HG03575 (cell line): ENCODE data around the gene SUPT3H.
A peak's percentile ranks its signal among the peaks of the same experiment; 100 is the strongest.
"Not testable (repeated sequence)": the region's sequence is repeated elsewhere in the genome, so short reads cannot be mapped to it uniquely, and the experiment has no call there.

ENCODE experiments used
- ATAC-seq: cut with Tn5 transposase; IDR thresholded peaks from one replicate; pipeline ENCODE4 v1.9.1; 2021; ENCODE audit not compliant: unreplicated experiment, insufficient number of reproducible peaks, low FRiP score; ENCODE audit errors: extremely low read depth

The SUPT3H gene

DNA sequence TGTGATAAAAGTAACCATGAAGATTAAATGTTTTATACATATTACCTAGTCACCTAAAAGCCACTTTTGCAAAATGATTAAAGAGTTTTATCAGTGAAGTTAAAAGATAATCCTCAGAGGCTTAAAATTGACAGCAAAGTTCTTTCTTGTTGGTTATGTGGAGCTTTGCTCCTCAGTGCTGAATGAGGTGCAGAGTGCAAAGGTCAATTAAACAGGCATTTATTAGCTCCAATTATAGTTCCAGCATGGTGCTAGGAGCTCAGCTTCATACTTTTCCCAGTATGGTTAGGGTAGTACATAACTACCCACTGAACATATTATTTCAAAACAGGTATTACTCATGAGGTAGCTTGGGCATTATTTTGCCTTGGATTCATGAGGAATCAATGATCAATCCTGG lies 463.6 kb downstream of the SUPT3H start:
- ATAC-seq: no peak

DNA sequence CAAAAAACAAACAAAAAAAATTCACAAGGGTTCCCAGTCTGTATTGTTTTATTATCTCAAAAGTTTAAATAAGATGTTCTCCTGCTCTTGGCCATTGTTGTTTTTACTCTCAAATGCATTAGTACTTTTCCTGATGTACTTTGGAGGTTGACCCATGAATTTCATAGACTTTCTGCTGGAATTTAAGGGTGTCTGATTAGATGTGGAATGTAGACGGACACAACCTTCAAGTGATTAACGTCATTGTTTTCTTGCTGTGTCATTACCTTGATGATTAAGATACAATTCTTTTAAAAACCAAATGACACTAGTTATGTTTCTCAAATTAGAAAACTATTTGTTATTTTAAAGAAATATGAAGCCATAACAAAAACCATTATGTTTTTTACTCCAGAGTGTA lies 471.0 kb downstream of the SUPT3H start:
- ATAC-seq: no peak

DNA sequence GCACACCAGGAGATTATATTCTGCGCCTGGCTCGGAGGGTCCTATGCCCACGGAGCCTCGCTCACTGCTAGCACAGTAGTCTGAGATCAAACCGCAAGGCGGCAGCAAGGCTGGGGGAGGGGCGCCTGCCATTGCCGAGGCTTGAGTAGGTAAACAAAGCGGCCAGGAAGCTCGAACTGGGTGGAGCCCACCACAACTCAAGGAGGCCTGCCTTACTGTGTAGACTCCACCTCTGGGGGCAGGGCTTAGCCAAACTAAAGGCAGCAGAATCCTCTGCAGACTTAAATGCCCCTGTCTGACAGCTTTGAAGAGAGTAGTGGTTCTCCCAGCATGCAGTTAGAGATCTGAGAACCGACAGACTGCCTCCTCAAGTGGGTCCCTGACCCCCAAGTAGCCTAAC lies 477.4 kb downstream of the SUPT3H start:
- ATAC-seq: not testable (repeated sequence)

DNA sequence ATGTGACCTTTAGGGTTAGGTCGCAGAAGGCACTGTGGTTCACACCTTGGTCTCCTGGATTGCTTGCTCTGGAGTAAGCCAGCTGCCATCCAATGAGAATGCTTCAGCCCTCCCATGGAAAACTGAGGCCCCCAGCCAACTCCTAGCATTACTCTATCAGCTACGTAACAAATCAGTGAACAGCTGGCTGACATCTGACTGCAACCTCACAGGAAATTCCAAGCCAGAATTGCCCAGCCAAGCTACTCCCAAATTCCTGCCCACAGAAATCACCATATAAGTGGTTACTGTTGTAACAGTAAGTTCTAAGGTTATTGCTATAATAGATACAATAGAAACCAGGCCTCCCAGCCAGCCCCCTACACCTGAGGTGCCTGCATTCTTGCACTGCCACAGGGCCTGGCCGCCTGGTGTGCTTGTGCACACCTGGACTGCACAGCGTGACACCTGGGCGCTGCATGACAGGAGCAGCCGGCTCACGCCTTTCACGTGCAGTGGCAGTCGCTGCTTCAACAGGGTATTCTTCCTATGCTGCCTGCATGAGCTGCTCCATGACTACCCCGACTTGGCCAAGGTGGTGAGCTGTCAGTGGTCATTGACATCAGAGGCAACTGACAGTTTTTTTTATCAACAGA lies 479.3 kb downstream of the SUPT3H start:
- no peak for ATAC-seq

DNA sequence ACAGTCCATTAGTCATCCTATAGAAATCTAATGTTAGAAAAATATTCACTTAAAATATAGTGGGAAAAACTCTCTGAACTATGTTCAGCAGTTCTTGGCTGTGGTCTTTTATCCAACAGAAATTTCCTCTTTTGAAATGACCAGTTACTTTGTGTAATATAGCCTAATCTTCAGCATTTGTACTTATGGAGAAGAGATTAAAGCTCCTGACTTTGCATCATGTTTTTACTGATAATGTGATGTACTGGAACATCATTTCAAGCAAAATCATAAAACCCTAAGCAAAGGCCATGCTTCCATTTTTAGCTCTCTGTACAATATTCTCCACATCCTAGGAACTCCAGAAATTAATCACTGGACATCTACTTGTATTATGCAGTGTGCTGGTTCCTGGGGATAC lies 480.4 kb downstream of the SUPT3H start:
- ATAC-seq: no peak

DNA sequence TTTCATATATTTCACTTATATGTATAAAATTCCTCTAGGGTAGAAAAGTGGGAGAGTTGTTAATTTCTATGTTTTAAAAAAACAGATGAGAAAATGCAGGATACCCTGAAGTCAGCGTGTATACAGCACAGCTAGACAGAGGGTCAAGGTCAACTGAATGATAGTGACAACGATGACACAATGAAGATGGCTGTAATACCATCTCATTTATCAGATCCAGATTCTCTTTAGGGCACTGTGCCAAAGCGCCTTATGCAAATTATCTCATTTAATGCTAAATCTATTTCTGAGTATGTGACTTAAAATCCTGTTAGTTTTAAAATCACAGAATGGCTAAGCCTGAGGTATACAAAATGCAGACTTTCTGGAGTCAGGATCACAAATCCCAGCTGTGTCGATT lies 481.0 kb downstream of the SUPT3H start:
- no peak for ATAC-seq

DNA sequence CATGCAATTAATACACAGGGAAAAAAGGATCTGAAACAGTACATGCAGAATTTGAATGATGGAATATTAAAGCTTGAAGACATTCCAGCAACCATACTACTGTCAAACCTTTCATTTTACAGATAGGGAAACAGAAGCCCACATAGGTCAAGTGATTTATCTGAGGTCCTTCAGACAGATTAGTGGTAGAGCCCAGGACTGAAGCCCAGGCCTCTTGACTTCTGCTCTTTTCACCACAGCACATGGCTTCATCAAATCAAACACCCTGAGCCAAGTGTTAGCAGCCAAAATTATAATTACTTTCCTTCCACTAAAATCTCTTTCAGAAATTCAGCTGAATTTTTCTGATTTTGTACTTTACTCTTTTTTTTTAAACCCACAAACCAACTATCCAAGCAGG lies 485.2 kb downstream of the SUPT3H start:
- ATAC-seq: no peak

DNA sequence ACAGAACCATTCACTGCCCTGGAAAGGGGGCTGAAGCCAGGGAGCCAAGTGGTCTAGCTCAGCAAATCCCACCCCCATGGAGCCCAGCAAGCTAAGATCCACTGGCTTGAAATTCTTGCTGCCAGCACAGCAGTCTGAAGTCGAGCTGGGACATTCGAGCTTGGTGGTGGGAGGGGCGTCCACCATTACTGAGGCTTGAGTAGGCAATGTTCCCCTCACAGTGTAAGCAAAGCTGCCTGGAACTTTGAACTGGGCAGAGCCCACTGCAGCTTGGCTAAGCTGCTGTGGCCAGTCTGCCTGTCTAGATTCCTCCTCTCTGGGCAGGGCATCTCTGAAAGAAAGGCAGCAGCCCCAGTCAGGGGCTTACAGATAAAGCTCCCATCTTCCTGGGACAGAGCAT lies 498.7 kb downstream of the SUPT3H start:
- ATAC-seq: not testable (repeated sequence)

DNA sequence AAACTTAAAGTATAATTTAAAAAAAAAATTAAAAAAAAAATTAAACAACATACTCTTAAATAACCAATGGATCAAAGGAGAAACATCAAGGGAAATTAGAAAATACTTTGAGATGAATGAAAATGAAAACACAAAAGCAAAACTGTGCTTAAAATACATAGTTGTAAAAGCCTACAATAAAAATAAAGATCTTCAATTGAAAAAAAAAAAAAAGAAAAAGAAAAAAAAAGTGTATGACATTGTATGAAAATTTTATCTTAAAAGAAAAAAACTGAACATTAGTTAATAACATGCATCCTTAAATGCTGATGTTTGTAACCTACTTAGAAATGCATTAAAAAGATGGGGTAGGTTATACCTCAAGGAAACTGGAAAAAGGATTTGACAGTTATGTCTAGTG lies 501.1 kb downstream of the SUPT3H start:
- ATAC-seq: not testable (repeated sequence)

DNA sequence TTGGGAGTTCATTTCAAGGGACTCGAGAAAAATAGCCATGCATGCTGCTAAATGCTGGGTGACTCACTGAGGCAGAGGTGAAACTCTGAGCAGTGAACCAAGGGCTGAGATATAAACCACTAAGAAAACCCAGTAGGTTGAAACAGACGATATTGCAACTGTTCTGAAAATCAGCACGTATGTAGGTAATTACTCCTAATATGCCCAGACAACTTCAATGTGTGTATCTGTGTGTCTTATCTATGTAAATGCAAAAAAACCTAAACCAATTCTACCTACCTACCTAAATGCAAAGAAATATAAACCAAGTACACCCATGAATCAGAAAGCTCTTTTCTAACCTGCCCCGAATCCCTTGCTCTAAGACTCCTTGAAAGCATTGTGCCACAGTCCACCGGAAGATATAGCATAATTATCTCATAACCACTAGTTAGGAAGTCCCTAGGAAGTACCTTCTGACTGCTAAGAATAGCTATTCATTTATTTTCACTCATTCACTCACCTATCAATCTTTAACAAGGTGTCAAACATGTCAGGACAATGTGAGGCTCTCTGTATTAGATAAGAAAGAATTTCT lies 508.3 kb downstream of the SUPT3H start:
- ATAC-seq: peak; percentile 60

DNA sequence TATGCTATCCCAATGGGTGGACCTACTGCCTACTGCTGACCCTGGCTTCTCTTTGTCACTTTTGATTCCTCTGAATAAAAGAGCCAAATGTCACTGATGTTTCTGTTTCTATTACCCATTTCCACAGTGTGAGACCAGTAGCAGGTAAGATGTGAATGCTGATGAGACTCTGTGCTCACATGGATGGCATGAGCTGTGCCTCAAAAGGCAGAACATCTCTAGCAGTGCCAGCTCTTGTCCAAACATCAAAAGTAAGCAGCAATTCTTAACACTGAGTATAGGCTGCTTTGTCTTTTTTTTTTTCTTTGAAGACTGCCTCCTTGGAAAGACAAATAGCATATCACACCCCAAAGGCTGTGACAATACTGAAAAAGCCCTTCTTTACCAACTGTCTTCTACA lies 508.8 kb downstream of the SUPT3H start:
- ATAC-seq: no peak

DNA sequence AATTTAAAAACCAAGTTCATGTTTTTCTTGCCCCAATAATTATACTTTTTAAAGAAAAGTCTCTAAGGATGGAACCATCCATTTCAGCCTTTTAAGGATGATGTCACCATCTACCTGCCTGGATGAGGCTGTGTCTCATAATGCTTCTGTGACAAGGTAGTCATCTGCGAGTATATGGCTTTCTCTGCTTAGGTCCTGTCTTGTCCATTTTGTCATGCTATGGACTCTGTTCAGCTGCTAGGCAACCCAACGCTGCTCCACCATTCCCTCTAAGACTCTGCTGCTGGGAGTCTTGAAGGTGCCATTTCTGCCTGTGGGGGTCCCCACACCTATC lies 509.4 kb downstream of the SUPT3H start:
- no peak for ATAC-seq

DNA sequence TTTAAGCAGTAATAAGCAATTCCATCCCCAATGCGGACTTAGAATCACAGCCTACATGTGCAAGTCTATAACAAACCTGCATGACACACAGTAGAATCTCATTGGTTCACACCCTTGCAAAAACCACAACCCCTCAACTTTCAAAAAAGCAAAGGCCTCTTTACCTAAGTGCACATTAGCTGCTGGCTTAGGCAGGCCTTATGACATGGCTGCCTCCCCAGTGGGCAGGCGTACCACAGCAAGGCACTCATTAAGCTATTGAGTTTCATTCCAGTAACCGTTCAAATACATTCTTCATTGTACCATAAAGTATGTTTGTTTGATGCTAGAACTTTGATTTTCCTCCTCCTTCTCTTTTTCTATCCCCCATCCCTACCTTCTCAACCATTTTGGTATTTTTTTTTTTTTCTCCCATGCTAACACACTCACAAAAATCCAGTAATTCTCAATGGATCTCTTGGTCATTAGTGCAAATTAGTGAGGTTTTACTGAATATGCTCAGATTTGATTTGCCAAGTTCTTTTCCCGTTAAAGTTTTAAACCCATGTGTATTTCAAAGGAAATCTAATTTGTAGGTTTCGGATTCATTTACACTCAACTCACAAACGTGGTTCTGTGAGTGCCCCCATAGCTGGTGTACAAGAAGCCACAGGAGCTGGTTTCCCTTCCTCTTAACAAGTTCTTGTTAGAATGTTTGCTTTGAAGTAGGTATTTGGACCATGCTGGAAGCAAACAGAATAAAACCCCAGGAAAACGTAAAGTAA lies 510.0 kb downstream of the SUPT3H start:
- ATAC-seq: no peak

DNA sequence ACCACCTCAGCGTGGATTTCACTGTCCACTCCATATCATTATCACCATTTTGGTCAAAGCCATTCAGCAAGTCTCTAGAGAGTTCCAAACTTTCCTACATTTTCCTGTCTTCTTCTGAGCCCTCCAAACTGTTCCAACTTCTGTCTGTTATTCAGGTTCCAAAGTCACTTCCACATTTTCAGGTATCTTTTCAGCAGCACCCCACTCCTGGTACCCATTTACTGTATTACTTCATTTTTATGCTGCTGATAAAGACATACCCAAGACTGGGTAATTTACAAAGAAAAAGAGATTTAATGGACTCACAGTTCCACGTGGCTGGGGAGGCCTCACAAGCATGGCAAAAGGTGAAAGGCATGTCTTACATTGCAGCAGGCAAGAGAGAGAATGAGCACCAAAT lies 512.5 kb downstream of the SUPT3H start:
- ATAC-seq: not testable (repeated sequence)

DNA sequence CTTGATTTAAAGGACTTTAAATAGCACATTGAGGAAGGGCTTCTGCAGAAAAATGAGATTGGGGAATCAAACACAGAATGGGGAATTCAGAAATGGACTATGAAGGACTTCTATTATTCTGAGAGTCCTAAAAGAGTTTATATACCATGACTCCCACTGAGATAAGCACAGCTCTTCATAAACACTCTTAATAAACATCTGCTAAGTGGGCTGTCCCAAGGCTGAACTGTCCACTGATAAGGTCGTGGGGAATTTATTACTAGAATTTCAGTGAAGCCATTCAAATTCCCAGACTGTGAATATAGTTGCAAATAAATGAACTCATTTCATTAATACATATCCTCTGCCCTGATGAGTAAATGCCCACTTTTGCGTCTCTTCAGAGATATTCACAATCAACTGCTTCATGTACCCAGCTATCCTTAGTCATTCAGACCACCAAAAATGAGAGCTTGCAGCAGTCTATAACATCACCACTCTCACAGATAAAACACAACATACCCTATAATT lies 517.8 kb downstream of the SUPT3H start:
- ATAC-seq: no peak

DNA sequence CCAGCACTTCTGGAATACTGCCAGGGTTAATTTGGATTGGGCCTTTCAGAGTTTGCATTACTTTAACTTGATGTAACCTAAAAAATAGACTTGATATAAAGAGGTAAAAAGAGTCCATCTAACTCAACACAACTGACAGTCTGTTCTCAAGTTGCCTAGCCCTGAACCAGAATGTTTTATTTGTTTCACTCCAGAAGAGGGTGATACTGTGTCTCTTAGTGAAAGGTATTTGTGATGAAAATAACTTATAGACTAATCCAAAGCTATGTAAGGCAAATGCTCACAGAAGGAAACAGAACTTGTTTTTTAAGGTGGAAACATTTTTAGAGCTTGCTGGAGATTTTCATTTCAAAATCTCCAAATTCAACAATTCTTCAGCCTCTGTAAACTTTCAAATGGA lies 518.7 kb downstream of the SUPT3H start:
- ATAC-seq: no peak

DNA sequence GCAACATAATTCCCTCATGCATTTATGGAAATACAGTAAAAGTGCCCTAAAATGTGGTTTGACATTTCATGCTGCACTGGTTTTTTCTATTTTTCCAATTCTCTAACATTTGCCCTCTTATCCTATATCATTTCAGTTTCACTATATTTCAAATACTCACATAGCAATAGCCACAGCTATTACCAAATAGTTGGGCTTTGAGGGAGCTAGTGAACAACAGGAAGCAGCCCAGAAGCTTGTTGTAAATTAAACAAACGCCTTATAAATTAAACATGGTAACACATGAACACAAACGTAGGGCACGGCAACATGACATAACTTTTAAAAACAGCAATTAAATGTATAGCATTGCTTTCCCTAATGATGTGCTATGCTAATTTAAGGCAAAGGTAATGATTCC lies 521.3 kb downstream of the SUPT3H start:
- ATAC-seq: no peak

DNA sequence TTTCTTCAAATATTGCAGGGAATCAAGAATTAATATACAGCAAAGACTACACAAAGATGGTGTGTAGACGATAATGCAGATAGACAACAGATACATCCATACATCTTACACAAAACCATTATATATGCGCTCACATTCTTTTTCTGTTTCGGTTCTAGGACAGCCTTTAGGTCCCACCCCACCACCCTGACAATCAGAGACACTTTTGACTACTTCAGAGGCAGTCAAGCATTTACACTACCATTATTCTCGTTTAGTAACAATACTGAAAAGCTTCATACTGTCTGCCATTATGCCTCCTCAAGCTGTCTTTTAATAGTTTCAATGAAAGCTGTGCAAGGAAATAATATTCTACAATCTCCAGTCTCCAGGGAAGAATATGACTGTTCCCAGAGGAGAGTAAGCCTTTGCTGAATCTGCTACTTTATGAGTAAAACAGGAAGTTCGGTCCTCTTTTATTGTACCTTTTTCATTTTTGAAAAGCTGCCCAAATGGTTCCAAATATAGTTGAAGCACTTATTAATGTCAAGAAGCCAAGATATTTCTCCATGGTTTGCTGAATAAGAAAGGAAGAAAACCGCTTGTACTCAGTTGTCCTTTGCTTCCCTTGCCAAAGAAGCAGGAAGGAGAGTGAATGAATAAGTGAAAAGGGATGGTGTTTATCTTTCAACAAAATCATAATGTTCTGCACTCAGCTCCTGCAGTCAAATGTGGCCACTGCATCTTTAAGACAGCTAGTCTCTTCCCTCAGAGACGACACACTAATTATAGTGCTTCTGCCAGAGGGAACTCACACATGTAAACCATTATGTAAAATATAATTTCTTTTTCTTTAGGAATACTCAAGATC lies 521.9 kb downstream of the SUPT3H start:
- ATAC-seq: no peak

DNA sequence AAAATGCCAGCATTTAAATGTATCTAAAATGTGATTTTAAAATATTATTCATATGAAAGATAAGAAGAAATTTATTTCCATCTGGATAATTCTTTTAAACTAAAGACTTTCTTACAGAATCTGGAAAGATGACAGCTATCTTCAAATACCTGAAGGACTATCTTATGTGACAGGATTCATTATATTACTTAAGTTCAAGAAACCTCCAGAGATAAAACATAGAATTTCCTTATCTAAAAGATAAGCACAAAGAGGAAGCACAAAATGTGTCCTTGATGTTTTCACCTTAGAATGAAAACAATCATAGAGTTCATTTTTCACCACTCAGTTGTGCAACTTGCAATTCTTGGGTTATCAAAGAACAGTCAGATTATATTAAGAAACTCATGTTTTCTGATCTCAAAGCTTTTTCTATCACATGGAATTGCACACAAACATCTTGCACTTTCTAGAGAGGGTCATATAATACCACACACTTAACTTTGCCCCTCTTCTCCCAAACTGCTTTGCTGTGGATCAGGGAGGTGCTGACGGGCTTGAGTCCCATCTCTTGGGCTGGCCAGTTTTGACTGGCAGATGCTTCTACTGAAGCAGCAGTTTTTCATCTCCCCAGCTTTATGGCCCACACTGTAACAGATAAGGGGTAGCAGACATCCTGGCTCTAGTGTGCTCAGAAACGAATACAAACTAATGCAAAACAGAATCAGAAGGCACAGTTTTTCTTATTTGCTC lies 522.9 kb downstream of the SUPT3H start:
- ATAC-seq: no peak
